Ishikawa (cell line): ENCODE results near the gene SLCO3A1.

Experiments
- CEBPB ChIP-seq: IDR thresholded peaks from 2 replicates; pipeline ENCODE4 v1.6.1; 2012
- CREB1 ChIP-seq: IDR thresholded peaks from 2 replicates; pipeline ENCODE4 v1.6.1; 2012; ENCODE audit warnings: low read depth
- EGR1 ChIP-seq: IDR thresholded peaks from 2 replicates; pipeline ENCODE4 v1.6.1; 2012
- EP300 ChIP-seq: IDR thresholded peaks from 2 replicates; pipeline ENCODE4 v1.6.1; 2012; ENCODE audit warnings: borderline replicate concordance
- FOXM1 ChIP-seq: IDR thresholded peaks from 2 replicates; pipeline ENCODE4 v1.6.1; 2012; ENCODE audit warnings: low read depth, borderline replicate concordance
- NFIC ChIP-seq: IDR thresholded peaks from 2 replicates; pipeline ENCODE4 v1.6.1; 2012
- RAD21 ChIP-seq: IDR thresholded peaks from 2 replicates; pipeline ENCODE4 v1.6.1; 2012; ENCODE audit warnings: low read depth
- REST ChIP-seq: IDR thresholded peaks from 2 replicates; pipeline ENCODE4 v1.6.1; 2012; ENCODE audit warnings: low read depth, mild to moderate bottlenecking
- TAF1 ChIP-seq: IDR thresholded peaks from 2 replicates; pipeline ENCODE4 v1.6.1; 2012; ENCODE audit warnings: low read depth, mild to moderate bottlenecking
- TCF12 ChIP-seq: IDR thresholded peaks from 2 replicates; pipeline ENCODE4 v1.6.1; 2012; ENCODE audit warnings: low read depth
- TEAD4 ChIP-seq: IDR thresholded peaks from 2 replicates; pipeline ENCODE4 v1.6.1; 2012
- USF1 ChIP-seq: IDR thresholded peaks from 2 replicates; pipeline ENCODE4 v1.6.1; 2012
- YY1 ChIP-seq: IDR thresholded peaks from 2 replicates; pipeline ENCODE4 v1.6.1; 2012; ENCODE audit warnings: low read depth
- ZBTB7A ChIP-seq: IDR thresholded peaks from 2 replicates; pipeline ENCODE4 v1.6.1; 2012; ENCODE audit warnings: low read depth
- TF ChIP-seq, protein P1 (sequence below): IDR thresholded peaks from 2 replicates; pipeline ENCODE4 v1.6.1; 2012

SLCO3A1 gene

GRCh38 chr15:91919014-91919534 is 65.6 kb downstream of the SLCO3A1 start:
- TF ChIP-seq REST = no peak
- TF ChIP-seq RAD21 = no peak
- TF ChIP-seq NFIC = no peak
- no peak for TF ChIP-seq YY1
- TF ChIP-seq CREB1 = no peak
- no peak for TF ChIP-seq CEBPB
- no peak for TF ChIP-seq EGR1
- no peak for TF ChIP-seq ZBTB7A
- TF ChIP-seq, protein P1, sequence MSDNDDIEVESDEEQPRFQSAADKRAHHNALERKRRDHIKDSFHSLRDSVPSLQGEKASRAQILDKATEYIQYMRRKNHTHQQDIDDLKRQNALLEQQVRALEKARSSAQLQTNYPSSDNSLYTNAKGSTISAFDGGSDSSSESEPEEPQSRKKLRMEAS = no peak
- no peak for TF ChIP-seq TCF12
- no peak for TF ChIP-seq USF1
- no peak for TF ChIP-seq TAF1

DNA sequence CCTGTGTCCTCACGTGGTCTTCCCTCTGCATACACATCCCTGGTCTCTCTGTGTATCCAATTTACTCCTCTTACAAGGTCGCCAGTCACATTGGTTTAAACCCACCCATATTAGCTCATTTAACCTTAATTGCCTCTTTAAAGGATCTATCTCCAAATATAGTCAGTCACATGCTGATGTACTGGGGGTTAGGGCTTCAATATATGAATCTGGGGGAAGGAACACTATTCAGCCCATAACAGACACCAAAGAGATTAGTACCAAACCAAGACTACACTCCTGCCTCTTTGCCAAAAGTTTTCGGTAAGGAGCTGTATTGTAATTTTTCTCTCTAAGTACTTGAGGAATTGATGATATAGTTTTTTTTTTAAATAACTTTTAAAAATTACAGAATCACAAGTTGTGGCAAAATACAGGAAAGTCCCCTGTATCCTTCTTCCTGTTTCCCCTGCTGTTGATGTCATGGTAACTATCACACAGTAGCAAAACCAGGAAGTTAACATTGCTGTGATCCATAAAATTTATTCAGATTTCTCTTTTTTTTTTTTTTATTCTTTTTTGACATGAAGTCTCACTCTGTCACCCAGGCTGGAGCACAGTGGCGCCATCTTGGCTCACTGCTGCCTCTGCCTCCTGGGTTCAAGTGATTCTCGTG is 67.8 kb downstream of the SLCO3A1 start:
- no peak for TF ChIP-seq EP300
- no peak for TF ChIP-seq RAD21
- TF ChIP-seq FOXM1 = no peak
- TF ChIP-seq YY1 = no peak
- TF ChIP-seq TEAD4 = no peak
- TF ChIP-seq CREB1 = no peak
- TF ChIP-seq, protein P1 = no peak
- TF ChIP-seq EGR1 = no peak
- TF ChIP-seq CEBPB = no peak
- no peak for TF ChIP-seq USF1
- no peak for TF ChIP-seq ZBTB7A
- TF ChIP-seq NFIC = no peak
- no peak for TF ChIP-seq TCF12
- no peak for TF ChIP-seq REST
- TF ChIP-seq TAF1 = no peak

DNA sequence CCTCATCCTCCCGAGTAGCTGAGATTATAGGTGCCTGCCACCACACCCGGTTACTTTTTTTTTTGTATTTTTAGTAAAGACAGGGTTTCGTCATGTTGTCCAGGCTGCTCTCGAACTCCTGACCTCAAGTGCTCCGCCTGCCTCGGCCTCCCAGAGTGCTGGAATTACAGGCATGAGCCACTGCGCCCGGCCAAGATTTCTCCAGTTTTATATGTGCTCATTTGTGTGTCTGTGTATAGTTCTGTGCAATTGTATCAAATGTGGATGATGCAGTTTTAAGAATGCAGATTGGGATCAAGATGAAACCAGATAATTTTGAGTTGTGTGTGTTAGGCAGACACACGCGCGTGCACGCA is 68.3 kb downstream of the SLCO3A1 start:
- TF ChIP-seq USF1 (no peak), RAD21 (no peak), REST (no peak), EP300 (no peak)
